Measurements from ENCODE around the gene GFI1. TPM values are rescaled to one million over a fixed set of nuclear protein-coding genes. Genes with fewer than 3 reads are reported as not detected.

GFI1 gene
- total RNA-seq, 4 donors from 2014 or later: 0.36 to 0.48 TPM; not detected in 2

DNA sequence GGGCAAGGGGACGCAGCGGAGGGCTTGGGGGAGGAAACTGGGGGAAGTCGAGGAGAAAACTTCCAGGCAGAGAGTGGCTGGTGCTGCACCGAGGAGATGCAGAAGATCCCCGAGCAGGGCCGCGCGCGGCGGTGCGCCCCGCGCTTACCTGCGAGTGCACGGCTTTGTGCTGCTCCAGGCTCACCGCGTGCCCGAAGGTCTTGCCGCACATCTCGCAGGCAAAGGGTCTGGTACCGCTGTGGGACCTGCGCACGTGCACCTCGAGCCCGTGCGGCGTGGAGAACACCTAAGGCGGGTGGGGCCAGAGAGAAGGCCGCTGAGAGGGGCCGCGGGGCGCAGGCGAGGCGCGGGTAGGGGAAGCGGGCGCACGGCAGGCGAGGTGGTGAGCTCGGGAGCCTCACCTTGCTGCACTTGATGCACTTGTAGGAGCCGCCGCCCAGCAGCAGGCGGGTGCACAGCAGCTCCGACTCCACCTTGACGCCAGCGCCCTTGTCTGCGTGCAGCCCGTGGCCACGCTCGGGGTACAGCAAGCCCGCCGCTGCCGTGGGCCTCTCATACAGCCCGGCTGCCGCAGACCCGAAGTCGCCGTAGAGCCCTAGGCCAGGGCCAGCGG, 6.4 kb downstream of the GFI1 start:
- WGBS: 36% methylated on average over 23 of the region's 59 CpGs
- no peaks in the 10 kb centered on the region for H3K9me3 ChIP-seq
- no peaks in the 10 kb centered on the region for H3K36me3 ChIP-seq
- DNase-seq (ENCODE audit: low spot score in 2 of 2): no peak
- peaks cover 53% of the 10 kb centered on the region for H3K4me1 ChIP-seq
- H3K4me3 ChIP-seq: peak overlapping the region; percentile 60
- peaks cover 70% of the 10 kb centered on the region for H3K27me3 ChIP-seq
- TF ChIP-seq EP300 (IDR thresholded peaks at IDR 0.05): no peak
- TF ChIP-seq POLR2AphosphoS5 (IDR thresholded peaks at IDR 0.05): no peak
- TF ChIP-seq POLR2A (IDR thresholded peaks at IDR 0.05): no peak
- TF ChIP-seq, protein P1, sequence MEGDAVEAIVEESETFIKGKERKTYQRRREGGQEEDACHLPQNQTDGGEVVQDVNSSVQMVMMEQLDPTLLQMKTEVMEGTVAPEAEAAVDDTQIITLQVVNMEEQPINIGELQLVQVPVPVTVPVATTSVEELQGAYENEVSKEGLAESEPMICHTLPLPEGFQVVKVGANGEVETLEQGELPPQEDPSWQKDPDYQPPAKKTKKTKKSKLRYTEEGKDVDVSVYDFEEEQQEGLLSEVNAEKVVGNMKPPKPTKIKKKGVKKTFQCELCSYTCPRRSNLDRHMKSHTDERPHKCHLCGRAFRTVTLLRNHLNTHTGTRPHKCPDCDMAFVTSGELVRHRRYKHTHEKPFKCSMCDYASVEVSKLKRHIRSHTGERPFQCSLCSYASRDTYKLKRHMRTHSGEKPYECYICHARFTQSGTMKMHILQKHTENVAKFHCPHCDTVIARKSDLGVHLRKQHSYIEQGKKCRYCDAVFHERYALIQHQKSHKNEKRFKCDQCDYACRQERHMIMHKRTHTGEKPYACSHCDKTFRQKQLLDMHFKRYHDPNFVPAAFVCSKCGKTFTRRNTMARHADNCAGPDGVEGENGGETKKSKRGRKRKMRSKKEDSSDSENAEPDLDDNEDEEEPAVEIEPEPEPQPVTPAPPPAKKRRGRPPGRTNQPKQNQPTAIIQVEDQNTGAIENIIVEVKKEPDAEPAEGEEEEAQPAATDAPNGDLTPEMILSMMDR (IDR thresholded peaks at IDR 0.05): no peak
- H3K27ac ChIP-seq: no peak overlapping the region

DNA sequence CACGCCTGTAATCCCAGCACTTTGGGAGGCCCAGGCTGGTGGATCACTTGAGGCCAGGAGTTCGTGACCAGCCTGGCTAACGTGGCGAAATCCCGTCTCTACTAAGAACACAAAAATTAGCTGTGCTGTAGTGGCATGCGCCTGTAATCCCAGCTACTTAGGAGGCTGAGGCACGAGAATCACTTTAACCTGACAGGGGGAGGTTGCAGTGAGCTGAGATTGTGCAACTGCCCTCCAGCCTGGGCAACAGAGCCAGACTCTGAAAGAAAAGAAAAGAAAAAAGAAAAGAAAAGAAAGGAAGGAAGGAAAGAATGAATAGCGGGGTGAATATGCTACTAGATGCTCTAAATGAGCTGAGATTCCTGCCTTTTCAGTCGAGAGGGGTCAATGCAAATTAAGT, 7.1 kb downstream of the GFI1 start:
- no peak overlapping the region for H3K27ac ChIP-seq
- TF ChIP-seq EP300 (IDR thresholded peaks at IDR 0.05): no peak
- TF ChIP-seq, protein P1 (IDR thresholded peaks at IDR 0.05): no peak
- TF ChIP-seq POLR2A (IDR thresholded peaks at IDR 0.05): no peak
- no peak for TF ChIP-seq POLR2AphosphoS5 (IDR thresholded peaks at IDR 0.05)
- no peaks in the 10 kb centered on the region for H3K36me3 ChIP-seq

DNA sequence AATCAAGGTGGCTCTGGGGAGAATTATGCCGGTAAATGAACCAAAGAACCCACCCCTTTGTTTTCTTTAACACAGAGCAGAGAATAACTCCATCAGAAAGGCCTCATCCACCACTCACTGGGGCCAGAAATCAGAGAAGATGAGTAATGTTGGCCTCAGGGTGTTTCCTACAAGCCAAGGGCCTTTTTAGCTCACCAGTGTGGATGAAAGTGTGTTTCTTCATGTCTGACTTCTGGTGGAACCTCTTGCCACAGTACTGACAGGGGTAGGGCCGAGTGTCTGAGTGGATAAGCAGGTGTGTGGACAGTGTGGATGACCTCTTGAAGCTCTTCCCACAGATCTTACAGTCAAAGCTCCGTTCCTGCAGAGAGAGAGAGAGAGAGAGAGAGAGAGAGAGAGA, 8.3 kb downstream of the GFI1 start:
- H3K4me3 ChIP-seq: no peak overlapping the region
- peaks cover 50% of the 10 kb centered on the region for H3K27me3 ChIP-seq
- WGBS: 75% methylated on average over 3 of the region's 3 CpGs
- no peaks in the 10 kb centered on the region for H3K36me3 ChIP-seq
- no peaks in the 10 kb centered on the region for H3K9me3 ChIP-seq
- DNase-seq (ENCODE audit: low spot score in 2 of 2): no peak
- no peak overlapping the region for H3K27ac ChIP-seq
- TF ChIP-seq, protein P1 (IDR thresholded peaks at IDR 0.05): no peak
- TF ChIP-seq POLR2A (IDR thresholded peaks at IDR 0.05) (no peak), POLR2AphosphoS5 (IDR thresholded peaks at IDR 0.05) (no peak)
- H3K4me1 ChIP-seq: peaks cover 33% of the 10 kb centered on the region

More for the DNA sequence above, 7.1 kb downstream of the GFI1 start:
- peaks cover 45% of the 10 kb centered on the region for H3K4me1 ChIP-seq
- no peak for DNase-seq (ENCODE audit: low spot score in 2 of 2)
- peaks cover 62% of the 10 kb centered on the region for H3K27me3 ChIP-seq
- no peaks in the 10 kb centered on the region for H3K9me3 ChIP-seq
- 92% methylated on average over 9 of the region's 9 CpGs for WGBS
- no peak overlapping the region for H3K4me3 ChIP-seq

DNA sequence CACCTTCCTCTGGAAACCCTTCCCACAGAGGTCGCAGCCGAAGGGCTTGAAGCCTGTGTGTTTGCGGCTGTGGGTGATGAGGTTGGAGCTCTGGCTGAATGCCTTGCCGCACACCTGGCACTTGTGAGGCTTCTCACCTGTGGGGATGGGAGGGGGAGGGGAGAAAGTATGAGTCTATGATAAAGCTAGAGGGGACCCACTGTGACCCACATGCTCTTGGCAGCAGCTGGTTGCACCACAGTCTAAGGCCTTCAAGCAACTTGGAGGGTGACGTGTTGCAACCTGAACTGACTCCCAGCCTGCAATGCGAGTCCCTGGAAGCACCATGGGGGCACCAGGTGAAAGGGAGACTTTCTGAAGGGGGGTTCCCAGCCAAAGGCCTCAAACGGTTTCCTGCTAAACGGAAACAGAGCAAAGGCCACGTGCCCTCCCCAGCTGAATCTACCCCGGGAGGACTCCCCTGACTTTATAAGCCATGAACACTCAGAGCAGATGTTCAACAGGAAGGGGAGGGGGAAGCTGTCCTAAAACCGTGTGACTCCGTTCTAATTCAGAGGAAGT, 10.6 kb downstream of the GFI1 start:
- Histone ChIP-seq H3K27ac (no peak overlapping the region), H3K36me3 (no peaks in the 10 kb centered on the region), H3K9me3 (no peaks in the 10 kb centered on the region), H3K4me3 (no peak overlapping the region), H3K4me1 (peaks cover 11% of the 10 kb centered on the region), H3K27me3 (peaks cover 28% of the 10 kb centered on the region)
- no peak for DNase-seq (ENCODE audit: low spot score in 2 of 2)
- 51% methylated on average over 12 of the region's 12 CpGs for WGBS
- TF ChIP-seq EP300 (IDR thresholded peaks at IDR 0.05): no peak
- TF ChIP-seq, protein P1 (IDR thresholded peaks at IDR 0.05): no peak
- TF ChIP-seq POLR2A (IDR thresholded peaks at IDR 0.05): no peak
- no peak for TF ChIP-seq POLR2AphosphoS5 (IDR thresholded peaks at IDR 0.05)

DNA sequence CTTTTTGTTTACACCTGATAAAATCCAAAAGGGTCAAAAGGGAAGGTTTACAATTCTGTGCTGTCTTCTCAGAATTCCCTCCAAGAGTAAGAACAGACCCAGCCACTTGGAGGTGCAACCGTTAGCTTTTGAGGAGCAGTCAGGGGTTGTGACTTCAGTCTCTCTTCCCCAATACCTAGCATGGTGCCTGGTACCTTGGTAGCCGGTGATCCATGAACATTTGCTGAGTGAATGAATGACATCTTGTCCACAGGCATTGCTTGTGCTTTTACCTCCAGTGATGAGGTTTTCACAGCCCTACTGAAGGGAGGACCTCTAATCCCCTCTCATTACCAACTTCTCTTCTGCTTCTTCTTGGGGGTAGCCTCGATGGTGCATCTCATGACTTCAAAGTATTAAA, 11.7 kb downstream of the GFI1 start:
- no peak for DNase-seq (ENCODE audit: low spot score in 2 of 2)
- TF ChIP-seq POLR2A (IDR thresholded peaks at IDR 0.05): no peak
- TF ChIP-seq, protein P1 (IDR thresholded peaks at IDR 0.05): no peak
- no peak for TF ChIP-seq EP300 (IDR thresholded peaks at IDR 0.05)
- no peak for TF ChIP-seq POLR2AphosphoS5 (IDR thresholded peaks at IDR 0.05)
- H3K27me3 ChIP-seq: peaks cover 17% of the 10 kb centered on the region
- no peak overlapping the region for H3K4me3 ChIP-seq
- 96% methylated on average over 3 of the region's 3 CpGs for WGBS
- H3K4me1 ChIP-seq: no peaks in the 10 kb centered on the region
- no peaks in the 10 kb centered on the region for H3K36me3 ChIP-seq
- H3K27ac ChIP-seq: no peak overlapping the region
- H3K9me3 ChIP-seq: no peaks in the 10 kb centered on the region
